OCI-LY7 (cell line): ENCODE results near the gene MT3. TPM values are rescaled to one million over a fixed set of nuclear protein-coding genes. Genes with fewer than 3 reads are reported as not detected.
A peak's percentile ranks its signal among the peaks of the same experiment; 100 is the strongest.

Experiments
- BruUV-seq: library from RNA; stranded (reverse); fragments of 400-500 nt; replicated peaks from 2 replicates; lab custom pipeline; 2021; lab: Mats Ljungman, UMichigan
- CTCF ChIA-PET: fragments of 300-600 bp; sonication (Branson Sonifier 250); formaldehyde crosslinking; loops from one replicate; lab custom pipeline; 2022; ENCODE audit warnings: antibody characterized with exemption; ENCODE audit not compliant: unreplicated experiment; lab: Charles Lee
- POLR2A ChIA-PET: fragments of 300-600 bp; sonication (Branson Sonifier 250); formaldehyde crosslinking; loops from one replicate; lab custom pipeline; 2022; ENCODE audit warnings: antibody characterized with exemption; lab: Charles Lee
- DNase-seq: peaks from one replicate; pipeline ENCODE4 v3.0.0-alpha.2; 2015; ENCODE audit warnings: low spot score
- H2AFZ ChIP-seq: fragments of 200-600 bp; sonication (generic), shearing (Covaris generic); 2 replicates; pipeline ENCODE4 v1.6.1; 2014; ENCODE audit warnings: mild to moderate bottlenecking, antibody characterized with exemption, low read length, moderate library complexity
- H3K27ac ChIP-seq: fragments of 200-600 bp; sonication (generic); 2 replicates; pipeline ENCODE4 v1.5.1; 2014; ENCODE audit warnings: mixed run types, low read depth, mild to moderate bottlenecking, moderate library complexity, low read length, inconsistent platforms; ENCODE audit not compliant: poor library complexity, severe bottlenecking
- H3K36me3 ChIP-seq: fragments of 200-600 bp; sonication (generic); 2 replicates; pipeline ENCODE4 v1.6.1; 2014; ENCODE audit warnings: mild to moderate bottlenecking, antibody characterized with exemption, low read length, moderate library complexity, mixed read lengths; ENCODE audit not compliant: insufficient read depth
- H3K4me1 ChIP-seq: fragments of 200-600 bp; sonication (generic); 2 replicates; pipeline ENCODE4 v1.5.1; 2014; ENCODE audit warnings: mild to moderate bottlenecking, low read length; ENCODE audit not compliant: insufficient read depth, poor library complexity, severe bottlenecking
- H3K4me2 ChIP-seq: fragments of 200-600 bp; sonication (generic); 2 replicates; pipeline ENCODE4 v1.6.1; 2014; ENCODE audit warnings: mild to moderate bottlenecking, low read length
- H3K4me3 ChIP-seq: fragments of 200-600 bp; sonication (generic); 2 replicates; pipeline ENCODE4 v1.5.1; 2014; ENCODE audit warnings: mild to moderate bottlenecking, low read depth, low read length; ENCODE audit not compliant: poor library complexity, severe bottlenecking
- H3K79me2 ChIP-seq: fragments of 200-600 bp; sonication (generic); 2 replicates; pipeline ENCODE4 v1.6.1; 2016; ENCODE audit warnings: low read depth, mild to moderate bottlenecking, low read length, moderate library complexity, mixed read lengths; ENCODE audit not compliant: insufficient read depth
- H3K9me2 ChIP-seq: fragments of 200-600 bp; sonication (generic); 2 replicates; pipeline ENCODE4 v1.6.1; 2016; ENCODE audit warnings: mild to moderate bottlenecking, low read length, mixed read lengths; ENCODE audit not compliant: insufficient read depth
- H3K9me3 ChIP-seq: fragments of 200-600 bp; sonication (generic); 2 replicates; pipeline ENCODE4 v1.6.1; 2014; ENCODE audit warnings: mild to moderate bottlenecking, mixed run types, low read length, mixed read lengths
- H4K20me1 ChIP-seq: fragments of 200-600 bp; sonication (generic); 2 replicates; pipeline ENCODE4 v1.6.1; 2014; ENCODE audit warnings: mild to moderate bottlenecking, antibody characterized with exemption, low read length, moderate library complexity, mixed read lengths; ENCODE audit not compliant: insufficient read depth
- CTCF ChIP-seq: fragments of 200-600 bp; sonication (generic); conservative IDR thresholded peaks from 2 replicates; pipeline ENCODE4 v1.5.1; 2014; ENCODE audit warnings: mild to moderate bottlenecking, antibody characterized with exemption, low read length, moderate library complexity, mixed read lengths
- EZH2phosphoT487 ChIP-seq: fragments of 200-600 bp; sonication (generic); IDR thresholded peaks from 2 replicates; pipeline ENCODE4 v1.6.1; 2018; ENCODE audit warnings: low read depth, borderline replicate concordance, mild to moderate bottlenecking, mixed run types, antibody characterized with exemption, low read length, moderate library complexity, mixed read lengths
- intact Hi-C: fragments of 100-400 bp; cut with micrococcal nuclease; formaldehyde crosslinking; loops from one replicate; pipeline ENCODE4 v1.10.0; 2022; ENCODE audit not compliant: unreplicated experiment
- total RNA-seq, 2 experiments: library from RNA; depleted of rRNA in 1 of 2; stranded (reverse); fragments of >200 nt in 1 of 2; shearing (Covaris generic) in 1 of 2; gene quantifications; 2 replicates each; pipeline ENCODE4 v1.2.3, GENCODE V29; 2014 to 2022

Gene MT3
- total RNA-seq, 2 experiments from 2014 or later, result not detected

- peak; percentile 19; the same call in 1 of the 2 replicates for TF ChIP-seq CTCF
- TF ChIP-seq EZH2phosphoT487, result no peak
- POLR2A ChIA-PET, result interaction anchor here (0.9 kb wide), 1 partner anchor 18 kb away, joined by 5 read pairs; no protein-coding TSS in a partner anchor
Observed at GRCh38 chr16:56630134-56630533, 40.8 kb downstream of the MT3 start.

GRCh38 chr16:56631197-56631596 lies 41.9 kb downstream of the MT3 start:
- no peak overlapping the region for H2AFZ ChIP-seq
- no peak overlapping the region for H3K27ac ChIP-seq
- no peak overlapping the region for H3K4me2 ChIP-seq
- H3K4me3 ChIP-seq, result no peak overlapping the region
- no TSS peak for BruUV-seq
- DNase-seq, result no peak
- ChIA-PET CTCF (no interaction called here), POLR2A (interaction anchor here (0.6 kb wide), 1 partner anchor 511 kb away, joined by 3 read pairs; no protein-coding TSS in a partner anchor)
- no peaks in the 10 kb centered on the region for H3K36me3 ChIP-seq
- H3K79me2 ChIP-seq, result no peaks in the 10 kb centered on the region
- intact Hi-C loops, result no loop called here
- TF ChIP-seq EZH2phosphoT487 (no peak), CTCF (no peak)
- H4K20me1 ChIP-seq, result no peaks in the 10 kb centered on the region
- no peaks in the 10 kb centered on the region for H3K9me2 ChIP-seq
- H3K9me3 ChIP-seq, result no peaks in the 10 kb centered on the region
- H3K4me1 ChIP-seq, result peaks cover 9% of the 10 kb centered on the region

More at GRCh38 chr16:56630134-56630533, 40.8 kb downstream of the MT3 start:
- H3K4me3 ChIP-seq, result no peak overlapping the region
- peak overlapping the region; percentile 13; the same call in 1 of the 2 replicates for H3K4me2 ChIP-seq
- peaks cover 9% of the 10 kb centered on the region for H3K4me1 ChIP-seq
- H2AFZ ChIP-seq, result no peak overlapping the region
- no peaks in the 10 kb centered on the region for H3K36me3 ChIP-seq
- no peaks in the 10 kb centered on the region for H3K79me2 ChIP-seq
- H3K27ac ChIP-seq, result no peak overlapping the region
- no peaks in the 10 kb centered on the region for H4K20me1 ChIP-seq
- H3K9me2 ChIP-seq, result no peaks in the 10 kb centered on the region
- DNase-seq, result peak; percentile 66
- no TSS peak for BruUV-seq
- H3K9me3 ChIP-seq, result no peaks in the 10 kb centered on the region
- intact Hi-C loops, result no loop called here
- CTCF ChIA-PET, result interaction anchor here (0.9 kb wide), 1 partner anchor 25 kb away, joined by 5 read pairs; no protein-coding TSS in a partner anchor

GRCh38 chr16:56631832-56632155 lies 42.5 kb downstream of the MT3 start:
- H3K9me2 ChIP-seq, result no peaks in the 10 kb centered on the region
- H3K79me2 ChIP-seq, result no peaks in the 10 kb centered on the region
- ChIA-PET POLR2A (interaction anchor here (0.6 kb wide), 1 partner anchor 510 kb away, joined by 3 read pairs; no protein-coding TSS in a partner anchor), CTCF (no interaction called here)
- H3K4me1 ChIP-seq, result peaks cover 9% of the 10 kb centered on the region
- H3K9me3 ChIP-seq, result no peaks in the 10 kb centered on the region
- no peak overlapping the region for H3K4me2 ChIP-seq
- no peak for DNase-seq
- H3K4me3 ChIP-seq, result no peak overlapping the region
- H3K36me3 ChIP-seq, result no peaks in the 10 kb centered on the region
- BruUV-seq, result no TSS peak
- intact Hi-C loops, result no loop called here
- TF ChIP-seq EZH2phosphoT487 (no peak), CTCF (no peak)
- H4K20me1 ChIP-seq, result no peaks in the 10 kb centered on the region
- no peak overlapping the region for H2AFZ ChIP-seq
- H3K27ac ChIP-seq, result no peak overlapping the region
